BJ (cell line): ENCODE results near the gene FAM227A. TPM values are rescaled to one million over a fixed set of nuclear protein-coding genes. Genes with fewer than 3 reads are reported as not detected.

Source experiments
- CTCF ChIA-PET: fragments of 350-600 bp; formaldehyde crosslinking; extraction: SDS; loops from one replicate; lab custom pipeline; 2021; ENCODE audit warnings: antibody characterized with exemption, inconsistent platforms; lab: Yijun Ruan, JAX
- POLR2A ChIA-PET: fragments of 300-600 bp; sonication (Branson Sonifier 250); formaldehyde crosslinking; extraction: SDS; loops from one replicate; lab custom pipeline; 2021; ENCODE audit warnings: antibody characterized with exemption; lab: Charles Lee
- DNase-seq: peaks from one replicate; pipeline ENCODE4 v3.0.0-alpha.2; 2011; ENCODE audit warnings: low read depth
- H3K27me3 ChIP-seq: 2 replicates; pipeline ENCODE4 v1.6.0; 2011; ENCODE audit warnings: low read length; ENCODE audit not compliant: control insufficient read depth, insufficient read depth
- H3K36me3 ChIP-seq: 2 replicates; pipeline ENCODE4 v1.5.1; 2011; ENCODE audit warnings: low read length; ENCODE audit not compliant: control insufficient read depth, insufficient read depth
- H3K4me3 ChIP-seq: 2 replicates; pipeline ENCODE4 v1.5.1; 2011; ENCODE audit warnings: low read depth, mild to moderate bottlenecking, control low read depth, low read length
- CTCF ChIP-seq: IDR thresholded peaks from 2 replicates; pipeline ENCODE4 v1.5.1; 2011; ENCODE audit warnings: low read depth, mild to moderate bottlenecking, control low read depth, inconsistent platforms, low read length, moderate library complexity; ENCODE audit not compliant: insufficient read depth
- polyA minus RNA-seq: library from RNA; depleted of rRNA, polyadenylated mRNA; stranded (reverse); fragments of >200 nt; gene quantifications from 2 replicates; pipeline ENCODE4 v1.2.3, GENCODE V29; 2011; rRNA and poly(A)+ RNA removed
- polyA plus RNA-seq: library from polyadenylated mRNA; depleted of rRNA; stranded (reverse); fragments of >200 nt; gene quantifications from 2 replicates; pipeline ENCODE4 v1.2.3, GENCODE V29; 2011; rRNA removed

FAM227A gene
- polyA plus RNA-seq (0.69 and 1.0 TPM in 2 replicates), polyA minus RNA-seq (0.66 and 1.2 TPM in 2 replicates)

GRCh38 chr22:38656256-38657044 lies at the start of gene FAM227A, which contains the start of gene CBY1:
TSS of gene FAM227A (minus strand) at chr22:38656392. CDS start at chr22:38650168, 6,224 bp downstream.
TSS of gene CBY1 (plus strand) at chr22:38656638. CDS start at chr22:38668055, 11,417 bp downstream.
- DNase-seq: no peak
- H3K36me3 ChIP-seq: peaks cover 1% of the 10 kb centered on the region; the same call in 1 of the 2 replicates
- no peak for TF ChIP-seq CTCF
- peak within 1 kb of the TSS; percentile 80 for H3K4me3 ChIP-seq
- POLR2A ChIA-PET: no interaction called here
- no peaks in the 10 kb centered on the region for H3K27me3 ChIP-seq
- CTCF ChIA-PET: no interaction called here

GRCh38 chr22:38705235-38706100 lies 49.3 kb upstream of the FAM227A start, which contains the start of gene GTPBP1:
TSS of gene GTPBP1 (plus strand) at chr22:38705944. CDS start at chr22:38705956, 12 bp downstream.
- H3K27me3 ChIP-seq: no peaks in the 10 kb centered on the region
- DNase-seq: peak; percentile 100
- ChIA-PET CTCF (interaction anchor here (0.7 to 4.0 kb wide), 3 partner anchors 12 to 164 kb away, joined by 3 to 21 read pairs (median 9); partner anchors contain the start of gene TOMM22), POLR2A (interaction anchor here (0.5 kb wide), 1 partner anchor 10 kb away, joined by 3 read pairs; no protein-coding TSS in a partner anchor)
- no peaks in the 10 kb centered on the region for H3K36me3 ChIP-seq
- TF ChIP-seq CTCF: peak; percentile 16; the same call in 1 of the 2 replicates
- peak within 1 kb of the TSS; percentile 92 for H3K4me3 ChIP-seq

- H3K36me3 ChIP-seq: no peaks in the 10 kb centered on the region
- no peak for TF ChIP-seq CTCF
- no peaks in the 10 kb centered on the region for H3K27me3 ChIP-seq
- peak overlapping the region; percentile 3; the same call in 1 of the 2 replicates for H3K4me3 ChIP-seq
- POLR2A ChIA-PET: no interaction called here
- DNase-seq: no peak
- CTCF ChIA-PET: interaction anchor here (0.7 to 2.2 kb wide), 3 partner anchors 23 to 165 kb away, joined by 3 to 9 read pairs (median 3); partner anchors contain the start of gene TOMM22
Measured at GRCh38 chr22:38704654-38705234, 48.6 kb upstream of the FAM227A start.

- H3K36me3 ChIP-seq: no peaks in the 10 kb centered on the region
- DNase-seq: no peak
- H3K4me3 ChIP-seq: peak within 1 kb of the TSS; percentile 51
- POLR2A ChIA-PET: no interaction called here
- CTCF ChIA-PET: interaction anchor here (2.8 kb wide), 1 partner anchor 19 kb away, joined by 14 read pairs; the partner anchor contains the start of gene TOMM22
- TF ChIP-seq CTCF: no peak
- H3K27me3 ChIP-seq: no peaks in the 10 kb centered on the region
Measured at GRCh38 chr22:38700789-38701628, 44.8 kb upstream of the FAM227A start, which contains the start of gene JOSD1. TSS of gene JOSD1 (minus strand) at chr22:38700943. CDS start at chr22:38699987, 956 bp downstream.
